Endothelial cell of umbilical vein (primary cell): ENCODE results near the gene FRMD4A. TPM values are rescaled to one million over a fixed set of nuclear protein-coding genes. Genes with fewer than 3 reads are reported as not detected.

Source experiments
- BruUV-seq: library from RNA; stranded (reverse); fragments of 400-500 nt; replicated peaks from 2 replicates; lab custom pipeline; 2021; lab: Mats Ljungman, UMichigan
- CTCF ChIA-PET: fragments of 300-600, 350-600 bp; sonication (Branson Sonifier 250); formaldehyde crosslinking; loops from one replicate; lab custom pipeline; 2021; ENCODE audit warnings: antibody characterized with exemption, inconsistent platforms; lab: Charles Lee
- POLR2A ChIA-PET: fragments of 300-600, 350-600 bp; sonication (Branson Sonifier 250); formaldehyde crosslinking; loops from one replicate; lab custom pipeline; 2021; ENCODE audit warnings: antibody characterized with exemption, inconsistent platforms; lab: Charles Lee
- DNase-seq: peaks from one replicate; pipeline ENCODE4 v3.0.0-alpha.2; 2011; ENCODE audit warnings: low read depth, low spot score
- FAIRE-seq: peaks from 2 replicates; lab custom pipeline; 2011; peaks lifted over from hg19 to GRCh38; lab: Jason Lieb, UNC
- H2AFZ ChIP-seq: 2 replicates; pipeline ENCODE4 v1.6.0; 2012; ENCODE audit warnings: low read depth, low read length, control low read depth, inconsistent platforms
- H3K27ac ChIP-seq: 2 replicates; pipeline ENCODE4 v1.5.1; 2011; ENCODE audit warnings: low read depth, mild to moderate bottlenecking, control low read depth, low read length, moderate library complexity; ENCODE audit not compliant: insufficient read depth
- H3K27me3 ChIP-seq, 2 experiments: 2 replicates each; pipeline versions ENCODE4 v1.6.0 to v1.6.1; 2011; ENCODE audit warnings: low read length in 2 of 2, mixed read lengths in 1 of 2; ENCODE audit not compliant: control insufficient read depth in 2 of 2, insufficient read depth in 2 of 2
- H3K36me3 ChIP-seq, 2 experiments: 2 replicates in 1 of 2; 3 replicates in 1 of 2; pipeline ENCODE4 v1.5.1; 2011; ENCODE audit warnings: low read length in 2 of 2, mild to moderate bottlenecking in 1 of 2, moderate library complexity in 1 of 2; ENCODE audit not compliant: control insufficient read depth in 2 of 2, insufficient read depth in 2 of 2; ENCODE audit errors: extremely low read depth in 1 of 2
- H3K4me1 ChIP-seq: 3 replicates; pipeline ENCODE4 v1.5.1; 2011; ENCODE audit warnings: mild to moderate bottlenecking, low read length; ENCODE audit not compliant: control insufficient read depth, insufficient read depth; ENCODE audit errors: extremely low read depth
- H3K4me2 ChIP-seq: 2 replicates; pipeline ENCODE4 v1.6.1; 2011; ENCODE audit warnings: low read length, control low read depth, mixed read lengths; ENCODE audit not compliant: insufficient read depth
- H3K4me3 ChIP-seq, 3 experiments: fragments of 200-600 bp in 1 of 3; sonication (generic), shearing (Covaris generic) in 1 of 3; replicated peaks in 1 of 3; 2 replicates each; pipeline ENCODE4 v1.5.1; 2011 to 2016; ENCODE audit warnings: control low read depth in 3 of 3, low read length in 3 of 3, mild to moderate bottlenecking in 2 of 3, inconsistent platforms in 1 of 3, low read depth in 1 of 3, moderate library complexity in 1 of 3; ENCODE audit not compliant: insufficient read depth in 1 of 3
- H3K79me2 ChIP-seq: 2 replicates; pipeline ENCODE4 v1.6.0; 2012; ENCODE audit warnings: low read length, inconsistent platforms; ENCODE audit not compliant: control insufficient read depth, insufficient read depth
- H3K9ac ChIP-seq: replicated peaks from 2 replicates; pipeline ENCODE3; 2011; ENCODE audit warnings: low read length, control low read depth; ENCODE audit not compliant: insufficient read depth; ENCODE audit errors: extremely low read depth
- H3K9me1 ChIP-seq: replicated peaks from 3 replicates; pipeline ENCODE4 v1.6.0; 2011; ENCODE audit warnings: mild to moderate bottlenecking, low read length; ENCODE audit not compliant: control insufficient read depth, insufficient read depth; ENCODE audit errors: extremely low read depth
- H3K9me3 ChIP-seq: replicated peaks from 2 replicates; pipeline ENCODE4 v1.5.1; 2012; ENCODE audit warnings: low read length, inconsistent platforms; ENCODE audit not compliant: control insufficient read depth, insufficient read depth
- H4K20me1 ChIP-seq: replicated peaks from 2 replicates; pipeline ENCODE3; 2011; ENCODE audit warnings: mild to moderate bottlenecking, low read length; ENCODE audit not compliant: control insufficient read depth, insufficient read depth; ENCODE audit errors: extremely low read depth
- CTCF ChIP-seq, 2 donors: IDR thresholded peaks; 1 replicate in 1 of 2; 2 replicates in 1 of 2; pipeline ENCODE4 v1.5.1; 2011; ENCODE audit warnings: low read length in 2 of 2, mild to moderate bottlenecking in 2 of 2, moderate library complexity in 2 of 2, control low read depth in 1 of 2, inconsistent platforms in 1 of 2, low read depth in 1 of 2; ENCODE audit not compliant: insufficient read depth in 1 of 2; ENCODE audit errors: extremely low read depth in 1 of 2
- EZH2 ChIP-seq: IDR thresholded peaks from 2 replicates; pipeline ENCODE4 v1.6.1; 2012; ENCODE audit warnings: borderline replicate concordance, low read depth, mild to moderate bottlenecking, moderate library complexity, low read length, inconsistent platforms; ENCODE audit not compliant: severe bottlenecking
- FOS ChIP-seq: IDR thresholded peaks from 2 replicates; pipeline ENCODE4 v1.6.1; 2011; ENCODE audit warnings: mild to moderate bottlenecking, low read length, moderate library complexity, borderline replicate concordance; ENCODE audit not compliant: insufficient read depth
- GATA2 ChIP-seq: IDR thresholded peaks from 2 replicates; pipeline ENCODE4 v1.7.0; 2011; ENCODE audit warnings: low read depth, mild to moderate bottlenecking, moderate library complexity, mixed read lengths, low read length; ENCODE audit not compliant: insufficient read length, insufficient read depth
- JUN ChIP-seq: IDR thresholded peaks from 2 replicates; pipeline ENCODE4 v1.6.1; 2011; ENCODE audit warnings: borderline replicate concordance, low read depth; ENCODE audit not compliant: insufficient read length, insufficient read depth
- MAX ChIP-seq: IDR thresholded peaks from 2 replicates; pipeline ENCODE4 v1.6.1; 2011; ENCODE audit not compliant: insufficient read depth, insufficient read length
- MYC ChIP-seq: IDR thresholded peaks from one replicate; pipeline ENCODE4 v1.6.1; 2011; ENCODE audit warnings: mild to moderate bottlenecking, low read depth, low read length
- POLR2A ChIP-seq: IDR thresholded peaks from 2 replicates; pipeline ENCODE4 v1.6.1; 2012; ENCODE audit warnings: low read depth, mild to moderate bottlenecking, control low read depth, low read length
- POLR2AphosphoS5 ChIP-seq: IDR thresholded peaks from 2 replicates; pipeline ENCODE4 v1.6.1; 2012; ENCODE audit warnings: low read depth, mild to moderate bottlenecking, control low read depth, low read length, moderate library complexity; ENCODE audit not compliant: insufficient read depth
- dilution Hi-C: fragments of 300-500 bp; cut with MboI; formaldehyde crosslinking; loops from one replicate; pipeline ENCODE4 v1.15.0; 2019; ENCODE audit warnings: low sequenced_read_pairs; ENCODE audit not compliant: extremely low pct_ligation_motif_present
- intact Hi-C: fragments of 100-400 bp; cut with micrococcal nuclease; formaldehyde crosslinking; loops from one replicate; pipeline ENCODE4 v1.10.0; 2022
- polyA plus RNA-seq, 4 experiments: library from polyadenylated mRNA; depleted of rRNA in 3 of 4; stranded (reverse) in 3 of 4; unstranded in 1 of 4; fragments of >200 nt; gene quantifications; 2 replicates each; pipeline versions ENCODE4 v1.2.1 to v1.2.3, GENCODE V29; 2011 to 2012; ENCODE audit warnings: missing spikeins in 1 of 4
- total RNA-seq: library from RNA; stranded (reverse); gene quantifications from 2 replicates; pipeline ENCODE4 v1.2.3, GENCODE V29; 2021

Gene FRMD4A
- total and polyA plus RNA-seq, 2 donors (not counting 3 experiments of a cell fraction or from before 2014, with no cell fraction given): 123 to 148 TPM

GRCh38 chr10:13946209-13946460 is 384.6 kb downstream of the FRMD4A start:
- FAIRE-seq: no peak
- Histone ChIP-seq H3K9ac (peak overlapping the region; percentile 36), H3K36me3 (no peaks in the 10 kb centered on the region), H3K27ac (peak overlapping the region; percentile 84), H3K4me3 (no peak overlapping the region), H3K4me2 (peak overlapping the region; percentile 84), H3K9me3 (no peaks in the 10 kb centered on the region), H3K4me1 (peaks cover 37% of the 10 kb centered on the region), H3K79me2 (no peaks in the 10 kb centered on the region), H2AFZ (peak overlapping the region; percentile 51), H3K9me1 (no peaks in the 10 kb centered on the region), H3K27me3 (no peaks in the 10 kb centered on the region), H4K20me1 (no peaks in the 10 kb centered on the region)
- ChIA-PET POLR2A (interaction anchor here (0.6 kb wide), 1 partner anchor 38 kb away, joined by 3 read pairs; no protein-coding TSS in a partner anchor), CTCF (interaction anchor here (0.6 to 1.6 kb wide), 7 partner anchors 14 to 159 kb away, joined by 3 to 7 read pairs (median 3); no protein-coding TSS in a partner anchor)
- intact Hi-C loops: loop anchor here (2.0 to 5.0 kb wide), 2 partner anchors 114 to 147 kb away; no protein-coding TSS in a partner anchor
- TF ChIP-seq MAX (no peak), EZH2 (no peak), POLR2AphosphoS5 (no peak), POLR2A (no peak), JUN (no peak), FOS (no peak), MYC (no peak), GATA2 (no peak), CTCF (IDR thresholded peaks at IDR 0.05; ENCODE audit: extremely low read depth in 1 of 2, insufficient read depth in 1 of 2, low read depth in 1 of 2, low read length in 2 of 2) (no peak)
- dilution Hi-C loops: no loop called here
- DNase-seq: no peak
- BruUV-seq: no TSS peak
